OCI-M2 (cell line): Measurements from ENCODE around the gene ZC3H6.
"Not testable (repeated sequence)": the region's sequence is repeated elsewhere in the genome, so short reads cannot be mapped to it uniquely, and the experiment has no call there.

Experiments used
- DNase-seq: peaks from one replicate; lab custom pipeline; 2025; ENCODE audit not compliant: unreplicated experiment; lab: John Stamatoyannopoulos, UW

ZC3H6 gene

GRCh38 chr2:112322919-112323318 is 47.5 kb downstream of the ZC3H6 start:
- no peak for DNase-seq

- DNase-seq = no peak
Observed at GRCh38 chr2:112332123-112332696, 56.8 kb downstream of the ZC3H6 start.

GRCh38 chr2:112335600-112335999 is 60.2 kb downstream of the ZC3H6 start:
- no peak for DNase-seq

- DNase-seq = no peak
Observed at GRCh38 chr2:112339986-112340385, 64.6 kb downstream of the ZC3H6 start.

GRCh38 chr2:112340475-112341267 is 65.3 kb downstream of the ZC3H6 start:
- DNase-seq = no peak

GRCh38 chr2:112342067-112342550 is 66.7 kb downstream of the ZC3H6 start:
- no peak for DNase-seq

GRCh38 chr2:112343827-112344585 is 68.6 kb downstream of the ZC3H6 start:
- DNase-seq = no peak

- no peak for DNase-seq
Observed at GRCh38 chr2:112345030-112346027, 69.9 kb downstream of the ZC3H6 start.

- not testable (repeated sequence) for DNase-seq
Observed at GRCh38 chr2:112352292-112352691, 76.9 kb downstream of the ZC3H6 start.

GRCh38 chr2:112352809-112353603 is 77.6 kb downstream of the ZC3H6 start:
- DNase-seq = not testable (repeated sequence)

GRCh38 chr2:112354335-112354734 is 78.9 kb downstream of the ZC3H6 start:
- DNase-seq = not testable (repeated sequence)

GRCh38 chr2:112360055-112360454 is 84.7 kb downstream of the ZC3H6 start:
- DNase-seq = not testable (repeated sequence)
